Mesothelial cell of epicardium (in vitro differentiated cells): ENCODE measurements around the gene RBBP4. TPM values are rescaled to one million over a fixed set of nuclear protein-coding genes. Genes with fewer than 3 reads are reported as not detected.
"Not testable (repeated sequence)": the region's sequence is repeated elsewhere in the genome, so short reads cannot be mapped to it uniquely, and the experiment has no call there.

Experiments
- DNase-seq, 2 experiments: peaks; one replicate each; pipeline ENCODE4 v3.0.0; 2021; ENCODE audit warnings: low spot score in 2 of 2; ENCODE audit not compliant: unreplicated experiment in 2 of 2
- H3K27ac Mint-ChIP-seq: 2 replicates; pipeline ENCODE4 v1.8.0; 2021; ENCODE audit warnings: mixed read lengths
- H3K27me3 Mint-ChIP-seq: 2 replicates; pipeline ENCODE4 v1.8.0; 2021; ENCODE audit warnings: low read depth, mixed read lengths
- H3K36me3 Mint-ChIP-seq: 2 replicates; pipeline ENCODE4 v1.8.0; 2021; ENCODE audit warnings: mixed read lengths
- H3K4me1 Mint-ChIP-seq: 2 replicates; pipeline ENCODE4 v1.8.0; 2021; ENCODE audit warnings: mixed read lengths
- H3K4me3 Mint-ChIP-seq: 2 replicates; pipeline ENCODE4 v1.8.0; 2021; ENCODE audit warnings: mild to moderate bottlenecking, moderate library complexity, mixed read lengths
- H3K9me3 Mint-ChIP-seq: 2 replicates; pipeline ENCODE4 v1.8.0; 2021; ENCODE audit warnings: mixed read lengths
- total RNA-seq: library from RNA; stranded (reverse); gene quantifications from 3 replicates; pipeline ENCODE4 v1.2.1, GENCODE V29; 2021
- TF ChIP-seq, protein P1 (sequence below): fragments of 200-600 bp; sonication (generic); IDR thresholded peaks from one replicate; pipeline ENCODE4 v1.5.0; 2021; ENCODE audit warnings: antibody characterized with exemption; ENCODE audit not compliant: unreplicated experiment

Gene RBBP4
- total RNA-seq, 1 donor from 2014 or later: 388 TPM

GRCh38 chr1:32693455-32694174, 42.6 kb downstream of the RBBP4 start:
- no peak overlapping the region for H3K27ac Mint-ChIP-seq
- H3K4me3 Mint-ChIP-seq: no peak overlapping the region
- H3K9me3 Mint-ChIP-seq: no peaks in the 10 kb centered on the region
- DNase-seq: no peak
- H3K4me1 Mint-ChIP-seq: no peaks in the 10 kb centered on the region
- peaks cover 11% of the 10 kb centered on the region for H3K36me3 Mint-ChIP-seq
- TF ChIP-seq, protein P1, sequence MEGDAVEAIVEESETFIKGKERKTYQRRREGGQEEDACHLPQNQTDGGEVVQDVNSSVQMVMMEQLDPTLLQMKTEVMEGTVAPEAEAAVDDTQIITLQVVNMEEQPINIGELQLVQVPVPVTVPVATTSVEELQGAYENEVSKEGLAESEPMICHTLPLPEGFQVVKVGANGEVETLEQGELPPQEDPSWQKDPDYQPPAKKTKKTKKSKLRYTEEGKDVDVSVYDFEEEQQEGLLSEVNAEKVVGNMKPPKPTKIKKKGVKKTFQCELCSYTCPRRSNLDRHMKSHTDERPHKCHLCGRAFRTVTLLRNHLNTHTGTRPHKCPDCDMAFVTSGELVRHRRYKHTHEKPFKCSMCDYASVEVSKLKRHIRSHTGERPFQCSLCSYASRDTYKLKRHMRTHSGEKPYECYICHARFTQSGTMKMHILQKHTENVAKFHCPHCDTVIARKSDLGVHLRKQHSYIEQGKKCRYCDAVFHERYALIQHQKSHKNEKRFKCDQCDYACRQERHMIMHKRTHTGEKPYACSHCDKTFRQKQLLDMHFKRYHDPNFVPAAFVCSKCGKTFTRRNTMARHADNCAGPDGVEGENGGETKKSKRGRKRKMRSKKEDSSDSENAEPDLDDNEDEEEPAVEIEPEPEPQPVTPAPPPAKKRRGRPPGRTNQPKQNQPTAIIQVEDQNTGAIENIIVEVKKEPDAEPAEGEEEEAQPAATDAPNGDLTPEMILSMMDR: no peak
- no peaks in the 10 kb centered on the region for H3K27me3 Mint-ChIP-seq

DNA sequence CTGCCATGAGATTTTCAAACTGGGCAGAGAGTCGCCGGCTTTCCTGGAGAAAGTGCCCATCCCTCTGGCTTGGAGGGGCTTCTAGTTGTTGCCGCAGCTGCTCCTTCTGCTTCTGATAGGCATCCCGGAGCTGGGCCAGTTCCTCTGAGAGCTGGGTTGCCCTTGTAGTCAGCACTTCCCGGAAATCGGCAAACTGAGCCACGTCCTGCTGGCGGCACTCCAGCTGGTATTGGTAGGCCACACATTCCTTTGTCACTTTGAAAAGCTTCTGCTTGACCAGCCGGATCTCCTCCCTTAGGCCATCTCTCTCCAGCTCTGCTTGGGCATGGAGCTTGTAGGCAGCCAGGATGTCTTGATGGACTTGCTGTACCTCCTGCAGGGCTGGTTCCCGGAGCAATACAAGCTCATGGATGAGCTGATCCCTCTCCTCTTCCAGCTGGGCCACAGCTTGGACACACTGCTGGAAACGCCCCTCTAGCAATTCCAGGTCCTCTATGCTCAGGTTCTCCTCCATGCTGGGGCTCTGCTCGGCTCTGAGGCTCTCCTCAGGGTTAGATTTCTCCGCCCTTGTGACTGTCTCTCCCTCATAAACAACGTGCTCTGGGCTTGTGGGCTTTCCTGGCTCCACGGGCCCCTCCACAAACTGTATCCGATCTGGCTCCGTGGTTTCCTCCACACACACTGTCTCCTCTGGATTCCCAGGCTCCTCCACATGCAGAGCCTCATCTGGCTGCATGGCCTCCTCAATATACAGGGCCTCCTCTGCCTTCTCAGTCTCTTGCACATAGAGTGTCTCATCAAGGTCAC, 44.3 kb downstream of the RBBP4 start:
- no peaks in the 10 kb centered on the region for H3K9me3 Mint-ChIP-seq
- no peaks in the 10 kb centered on the region for H3K27me3 Mint-ChIP-seq
- TF ChIP-seq, protein P1: no peak
- no peak overlapping the region for H3K4me3 Mint-ChIP-seq
- H3K4me1 Mint-ChIP-seq: no peaks in the 10 kb centered on the region
- H3K27ac Mint-ChIP-seq: no peak overlapping the region
- DNase-seq: no peak
- peaks cover 11% of the 10 kb centered on the region for H3K36me3 Mint-ChIP-seq

GRCh38 chr1:32696041-32696440, 45.0 kb downstream of the RBBP4 start:
- Mint-ChIP-seq H3K27me3 (no peaks in the 10 kb centered on the region), H3K4me1 (no peaks in the 10 kb centered on the region), H3K4me3 (no peak overlapping the region), H3K27ac (no peak overlapping the region), H3K9me3 (no peaks in the 10 kb centered on the region), H3K36me3 (peaks cover 11% of the 10 kb centered on the region)
- TF ChIP-seq, protein P1: no peak
- no peak for DNase-seq

DNA sequence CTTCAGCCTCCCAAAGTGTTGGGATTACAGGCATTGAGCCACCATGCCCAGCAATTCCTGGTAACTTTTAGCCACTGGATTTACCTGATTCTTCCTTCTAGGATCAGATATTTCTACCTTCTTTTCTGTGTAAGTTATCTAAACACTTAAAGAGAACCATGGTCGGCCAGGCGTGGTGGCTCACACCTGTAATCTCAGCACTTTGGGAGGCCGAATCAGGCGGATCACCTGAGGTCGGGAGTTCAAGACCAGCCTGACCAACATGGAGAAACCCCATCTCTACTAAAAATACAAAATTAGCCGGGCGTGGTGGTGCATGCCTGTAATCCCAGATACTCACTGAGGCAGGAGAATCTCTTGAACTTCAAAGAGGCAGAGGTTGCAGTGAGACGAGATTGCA, 46.0 kb downstream of the RBBP4 start:
- H3K27ac Mint-ChIP-seq, H3K4me1 Mint-ChIP-seq: not testable (repeated sequence)

GRCh38 chr1:32701421-32701911, 50.5 kb downstream of the RBBP4 start:
- H3K27ac Mint-ChIP-seq: peak overlapping the region; percentile 84
- H3K4me1 Mint-ChIP-seq: peaks cover 17% of the 10 kb centered on the region
- peak overlapping the region; percentile 71 for H3K4me3 Mint-ChIP-seq
- no peaks in the 10 kb centered on the region for H3K36me3 Mint-ChIP-seq
- H3K27me3 Mint-ChIP-seq: no peaks in the 10 kb centered on the region
- TF ChIP-seq, protein P1: no peak
- no peak for DNase-seq
- no peaks in the 10 kb centered on the region for H3K9me3 Mint-ChIP-seq

More for the DNA sequence above, 46.0 kb downstream of the RBBP4 start:
- H3K36me3 Mint-ChIP-seq: peaks cover 11% of the 10 kb centered on the region
- DNase-seq, H3K4me3 Mint-ChIP-seq, H3K27me3 Mint-ChIP-seq, H3K9me3 Mint-ChIP-seq: not testable (repeated sequence)

- no peak for DNase-seq
- TF ChIP-seq, protein P1: no peak
- Mint-ChIP-seq H3K4me3 (peak overlapping the region; percentile 71), H3K27ac (peak overlapping the region; percentile 84), H3K36me3 (no peaks in the 10 kb centered on the region), H3K9me3 (no peaks in the 10 kb centered on the region), H3K27me3 (no peaks in the 10 kb centered on the region), H3K4me1 (peaks cover 17% of the 10 kb centered on the region)
These were observed 51.1 kb downstream of the RBBP4 start for GRCh38 chr1:32701951-32702598.
